HG03066 (cell line): ENCODE data around the gene HAAO.

Source experiments
- ATAC-seq: cut with Tn5 transposase; IDR thresholded peaks from one replicate; pipeline ENCODE4 v1.9.1; 2021; ENCODE audit warnings: low read depth; ENCODE audit not compliant: unreplicated experiment

Gene HAAO

DNA sequence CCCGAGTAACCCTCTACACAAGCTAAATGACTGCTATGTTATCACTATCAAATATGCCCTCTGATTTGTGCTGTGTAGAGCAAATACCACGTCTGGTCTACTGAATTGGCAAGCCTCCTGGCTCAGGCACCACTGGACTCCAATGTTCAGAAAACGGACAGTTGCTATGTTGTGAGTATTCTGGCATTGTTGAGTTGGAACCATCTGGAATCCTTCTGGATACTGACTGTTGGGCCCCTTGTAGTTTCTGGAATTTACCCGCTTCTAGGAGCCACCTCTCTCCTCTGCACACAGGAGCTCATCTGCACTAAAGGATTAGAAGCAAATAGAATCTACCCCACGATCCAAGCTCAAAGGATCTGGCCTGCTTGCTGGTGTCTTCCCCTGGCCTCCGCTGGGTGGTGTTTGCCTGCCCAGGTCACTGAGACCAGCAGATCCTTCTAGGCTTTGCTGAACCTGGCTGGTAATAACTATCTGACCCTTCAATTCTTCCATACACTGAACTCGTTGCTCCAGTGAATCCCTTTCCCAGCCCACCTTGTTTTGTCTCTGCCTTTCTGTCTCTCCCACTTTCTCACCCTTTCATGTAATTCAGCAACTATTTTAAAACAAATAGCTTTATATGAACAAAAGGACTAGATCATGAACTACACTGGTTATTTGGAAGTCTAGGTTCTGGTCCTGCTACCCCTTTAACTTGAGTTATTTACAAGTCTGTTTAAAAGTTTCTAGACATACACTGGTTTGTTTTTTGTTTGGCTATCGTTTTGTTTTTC is 2.1 kb upstream of the HAAO start:
- no peak for ATAC-seq

GRCh38 chr2:42793334-42794270 is 1.2 kb upstream of the HAAO start:
- no peak for ATAC-seq

DNA sequence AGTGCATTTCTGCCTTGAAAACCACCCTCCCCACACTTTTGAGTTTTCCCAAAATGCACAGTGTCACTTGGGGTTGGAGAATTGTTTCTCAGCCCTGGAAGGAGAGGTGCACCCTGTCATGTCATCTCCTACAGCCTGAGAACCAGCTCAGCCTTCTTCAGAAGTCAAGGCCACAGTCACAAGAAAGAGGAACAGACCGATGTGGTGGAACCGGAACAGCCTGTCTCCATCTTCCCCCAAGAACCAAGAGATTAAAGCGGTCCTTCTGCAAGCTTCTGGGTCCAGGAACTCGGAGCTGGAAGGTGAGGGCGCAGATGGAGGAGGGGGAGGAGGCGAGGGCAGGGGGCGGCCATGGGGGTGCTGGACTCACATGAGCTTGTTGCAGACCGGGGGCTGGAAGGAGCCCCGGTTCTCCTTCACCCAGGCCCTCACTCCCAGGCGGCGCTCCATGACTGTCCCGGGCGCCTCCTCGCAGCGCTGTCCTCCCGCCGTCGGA is 248 bp downstream of the HAAO start:
- peak; percentile 22 for ATAC-seq

- no peak for ATAC-seq
Measured at GRCh38 chr2:42791606-42792005, 777 bp downstream of the HAAO start.

DNA sequence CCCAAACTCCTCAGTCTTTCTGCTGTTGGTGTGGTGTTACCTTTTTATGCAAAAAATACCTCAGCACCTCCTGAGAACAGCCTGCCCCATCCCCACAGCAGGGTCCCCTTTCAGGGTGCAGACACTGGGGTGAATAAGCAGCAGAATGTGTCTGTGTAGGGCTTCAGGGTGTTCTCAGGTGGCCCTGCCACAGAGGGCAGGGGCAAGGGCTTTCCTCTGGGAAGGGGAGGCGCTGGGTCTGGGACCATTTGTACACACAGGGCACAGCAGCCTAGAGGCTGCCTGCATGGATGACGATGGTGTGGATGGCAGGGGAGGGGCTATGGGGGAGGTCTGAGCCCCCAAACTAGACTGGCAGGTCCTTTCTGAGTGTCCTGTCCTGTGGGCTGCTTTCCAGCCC is 2.6 kb downstream of the HAAO start:
- no peak for ATAC-seq

DNA sequence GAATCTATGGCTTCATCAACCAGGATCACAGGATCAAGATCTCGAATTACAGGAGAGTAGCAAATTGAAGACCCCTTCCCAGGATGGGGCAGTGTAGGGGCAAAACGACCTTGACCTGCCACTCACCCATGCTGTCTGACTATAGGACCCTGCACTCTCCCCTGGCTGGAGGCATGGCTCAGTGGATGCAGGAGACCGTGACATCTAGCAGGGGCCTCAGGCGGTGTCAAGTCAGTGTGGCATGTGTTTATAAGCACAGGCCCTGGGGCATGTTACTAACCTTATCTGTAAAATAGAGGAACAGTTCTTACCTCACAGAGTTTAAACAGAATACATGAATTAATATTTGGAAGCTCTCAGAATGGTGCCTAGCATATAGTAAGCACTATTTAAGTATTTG is 3.5 kb downstream of the HAAO start:
- ATAC-seq, result no peak

- no peak for ATAC-seq
Measured at GRCh38 chr2:42788478-42788793, 3.9 kb downstream of the HAAO start.

DNA sequence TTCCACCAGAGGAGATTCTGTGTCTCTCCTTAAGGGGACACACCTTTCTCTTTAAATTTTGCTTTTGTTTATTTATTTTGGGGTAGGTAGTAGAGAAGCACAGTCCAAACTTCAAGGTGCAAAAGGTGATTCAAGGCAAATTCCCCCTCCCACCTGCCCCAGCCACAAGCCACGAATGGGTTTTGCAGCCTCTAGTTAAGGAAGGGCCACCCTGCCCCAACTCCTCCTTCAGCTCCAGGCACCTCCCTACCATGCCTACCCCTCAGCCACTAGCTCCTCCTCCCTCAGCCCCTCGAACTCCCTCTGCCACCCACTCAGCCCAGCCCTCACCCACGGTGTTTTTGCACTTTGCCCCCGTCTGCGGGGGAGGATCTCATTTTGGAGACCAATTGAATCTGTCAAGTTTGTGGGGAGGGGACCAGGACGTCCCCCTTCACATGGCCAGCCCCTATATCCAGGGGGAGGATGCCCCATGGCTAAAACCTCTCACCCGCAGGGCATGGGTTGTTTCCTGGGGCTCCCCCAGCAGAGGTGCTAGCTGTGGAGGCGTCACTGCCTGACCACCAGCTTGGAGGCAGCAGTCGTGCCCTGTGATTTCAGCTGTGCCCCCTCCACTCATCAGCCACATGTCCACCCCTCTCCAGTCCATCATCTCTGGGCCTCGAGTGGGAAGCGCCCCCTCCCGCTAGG is 4.5 kb downstream of the HAAO start:
- no peak for ATAC-seq

DNA sequence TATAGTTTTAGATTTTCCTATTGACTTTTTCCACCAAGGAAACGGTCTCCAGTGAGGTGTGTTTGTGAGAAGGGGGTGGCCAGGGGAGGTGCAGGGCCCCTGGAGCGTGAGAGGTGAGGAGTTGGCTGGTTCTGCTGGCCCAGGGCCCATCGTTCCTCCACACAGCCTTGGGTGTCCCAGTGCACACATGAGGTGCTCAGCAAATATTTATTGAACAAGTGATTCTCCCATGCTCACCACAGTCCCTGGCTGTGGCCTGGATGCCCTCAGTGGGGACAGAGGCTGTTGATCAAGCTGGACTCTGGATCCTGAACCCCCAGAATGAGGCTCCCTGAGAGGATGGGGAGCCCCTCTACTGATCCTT is 5.0 kb downstream of the HAAO start:
- no peak for ATAC-seq

DNA sequence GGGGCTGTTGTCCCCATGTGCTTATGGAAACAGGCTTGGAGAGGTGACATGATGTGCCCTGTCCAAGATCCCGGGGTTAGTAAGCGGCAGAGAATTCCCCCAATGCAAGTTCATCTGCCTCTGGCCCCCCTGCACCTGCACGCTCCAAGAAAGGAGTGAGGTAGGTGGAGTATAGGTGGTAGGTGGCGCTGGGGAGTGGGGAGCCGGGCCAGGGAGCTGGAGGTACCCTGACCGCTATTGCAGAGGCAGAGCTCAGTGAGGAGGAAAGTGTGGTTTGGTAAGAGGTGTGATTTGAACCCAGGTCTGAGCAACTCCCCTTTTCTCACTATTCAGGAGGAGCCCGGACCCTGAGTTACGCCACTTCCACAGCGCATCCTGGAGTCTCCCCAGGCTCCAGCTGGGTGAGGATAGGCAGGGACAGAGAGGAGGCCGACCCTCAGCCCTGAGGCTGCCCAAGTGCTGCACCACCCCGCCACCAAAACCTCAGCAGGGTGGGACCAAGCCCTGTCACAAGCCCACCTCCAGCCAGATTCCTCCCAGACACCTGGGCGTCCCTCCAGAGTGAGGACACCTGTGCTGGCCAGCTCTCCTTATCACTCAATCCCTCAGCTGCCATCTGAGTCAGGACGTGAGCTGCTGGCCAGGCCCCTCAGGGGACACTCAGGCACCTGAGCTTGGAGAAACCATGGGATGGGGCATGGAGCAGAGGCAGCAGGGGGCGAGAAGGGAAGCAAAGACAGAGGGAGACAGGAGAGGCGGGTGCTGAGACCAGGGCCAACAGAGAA is 5.6 kb downstream of the HAAO start:
- no peak for ATAC-seq

- ATAC-seq, result no peak
Measured at GRCh38 chr2:42784204-42784880, 8.0 kb downstream of the HAAO start.

GRCh38 chr2:42783511-42783910 is 8.9 kb downstream of the HAAO start:
- no peak for ATAC-seq

DNA sequence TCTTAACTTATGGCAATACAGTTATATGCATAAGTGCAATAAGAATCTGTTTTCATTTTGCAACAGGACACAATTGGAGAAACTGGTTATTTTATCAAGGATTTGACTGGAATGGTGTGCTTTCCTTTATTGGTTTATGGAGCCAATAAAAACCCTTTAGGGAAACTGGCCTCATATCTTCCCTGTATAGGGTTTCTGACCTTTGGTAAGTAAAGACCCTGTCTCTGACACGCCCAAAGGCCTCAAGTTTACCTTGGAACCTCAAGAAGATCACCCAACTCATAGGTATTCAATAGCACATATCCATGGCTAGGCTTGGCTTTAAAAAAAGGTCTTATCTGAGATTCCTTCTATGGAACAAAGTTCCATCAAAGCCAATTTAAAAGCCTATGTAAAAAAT is 11.2 kb downstream of the HAAO start:
- no peak for ATAC-seq

DNA sequence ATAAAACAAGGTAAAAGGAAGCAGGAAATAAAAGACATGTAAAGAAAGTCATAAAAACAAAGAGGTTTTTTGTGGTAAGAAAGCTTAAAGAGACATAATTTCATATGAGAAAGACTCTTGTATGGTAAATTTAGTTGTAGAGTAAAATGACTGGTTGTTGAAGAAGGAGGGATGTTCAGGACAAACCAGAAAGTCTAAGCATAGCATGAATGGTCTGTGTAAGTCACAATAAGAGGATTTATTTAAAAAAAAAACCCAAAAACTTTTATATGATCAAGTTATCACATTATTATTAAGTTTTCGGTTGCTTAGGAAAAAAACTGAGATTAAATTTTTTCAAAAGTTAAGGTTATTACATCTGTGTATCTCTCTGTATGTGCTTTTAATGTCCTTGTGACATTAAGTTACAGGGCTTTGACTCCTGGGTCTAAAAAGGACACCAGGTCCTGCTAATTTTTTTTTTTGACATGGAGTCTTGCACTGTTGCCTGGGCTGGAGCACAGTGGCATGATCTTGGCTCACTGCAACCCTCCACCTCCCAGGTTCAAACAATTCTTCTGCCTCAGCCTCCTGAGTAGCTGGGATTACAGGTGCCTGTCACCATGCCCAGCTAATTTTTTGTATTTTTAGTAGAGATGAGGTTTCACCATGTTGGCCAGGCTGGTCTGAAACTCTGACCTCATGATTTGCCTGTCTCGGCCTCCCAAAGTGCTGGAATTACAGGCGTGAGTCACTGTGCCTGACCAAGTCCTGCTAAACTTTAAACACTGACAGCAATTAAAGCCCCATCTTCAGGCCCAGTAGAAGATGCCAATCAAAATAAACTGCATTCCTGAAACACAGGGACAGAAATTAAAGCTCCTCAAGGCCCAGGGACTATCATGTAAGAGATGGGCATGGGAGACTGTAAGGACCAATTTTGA is 14.2 kb downstream of the HAAO start:
- ATAC-seq, result no peak

DNA sequence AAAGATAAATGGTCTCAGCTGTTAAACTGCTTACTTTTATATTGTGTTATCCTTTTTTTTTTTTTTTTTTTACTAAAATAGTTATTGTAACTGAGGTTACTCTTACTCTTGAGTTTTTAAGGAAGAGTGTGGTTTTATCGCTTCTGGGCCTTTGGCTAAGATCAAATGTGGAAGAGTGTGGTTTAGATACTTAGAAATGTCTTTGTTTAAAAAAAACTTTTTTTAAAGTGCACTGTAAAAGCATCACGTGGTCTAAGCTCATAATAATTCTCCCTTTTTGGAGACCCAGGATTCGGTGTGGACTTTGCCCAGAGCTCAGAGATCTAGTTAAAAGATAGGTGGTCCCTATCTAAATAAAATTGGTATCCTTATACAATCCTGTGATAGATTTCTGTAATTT is 16.6 kb downstream of the HAAO start:
- ATAC-seq, result no peak

GRCh38 chr2:42775186-42775585 is 17.2 kb downstream of the HAAO start:
- ATAC-seq, result no peak

DNA sequence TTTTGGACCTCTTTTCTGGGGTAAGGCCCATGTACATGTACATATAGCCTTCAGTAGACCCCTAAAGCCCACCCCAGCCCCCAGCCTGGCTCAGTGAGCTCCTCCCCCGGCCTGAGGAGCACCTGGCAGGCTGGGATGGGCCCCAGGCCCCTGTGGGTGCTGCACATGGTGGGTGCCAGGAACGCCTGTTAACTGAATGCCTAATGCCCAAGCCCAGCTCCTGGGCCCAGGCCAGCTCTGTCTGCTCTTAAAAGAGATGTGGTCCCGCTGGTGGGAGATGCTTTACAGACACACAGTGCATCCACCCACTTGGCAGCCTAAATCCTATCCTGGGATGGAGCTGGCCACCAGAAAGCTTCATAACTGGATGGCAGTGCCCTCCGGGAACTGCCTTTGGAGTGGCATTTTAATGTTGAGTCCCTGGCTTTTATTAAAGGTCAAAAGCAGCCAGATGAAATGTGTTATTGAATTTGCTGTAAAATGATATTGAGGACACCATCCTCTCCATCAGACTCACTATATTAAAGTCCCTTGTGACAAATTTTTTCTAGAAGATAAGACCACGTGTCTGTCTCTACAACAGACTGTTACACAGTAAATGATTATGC is 20.7 kb downstream of the HAAO start:
- no peak for ATAC-seq

DNA sequence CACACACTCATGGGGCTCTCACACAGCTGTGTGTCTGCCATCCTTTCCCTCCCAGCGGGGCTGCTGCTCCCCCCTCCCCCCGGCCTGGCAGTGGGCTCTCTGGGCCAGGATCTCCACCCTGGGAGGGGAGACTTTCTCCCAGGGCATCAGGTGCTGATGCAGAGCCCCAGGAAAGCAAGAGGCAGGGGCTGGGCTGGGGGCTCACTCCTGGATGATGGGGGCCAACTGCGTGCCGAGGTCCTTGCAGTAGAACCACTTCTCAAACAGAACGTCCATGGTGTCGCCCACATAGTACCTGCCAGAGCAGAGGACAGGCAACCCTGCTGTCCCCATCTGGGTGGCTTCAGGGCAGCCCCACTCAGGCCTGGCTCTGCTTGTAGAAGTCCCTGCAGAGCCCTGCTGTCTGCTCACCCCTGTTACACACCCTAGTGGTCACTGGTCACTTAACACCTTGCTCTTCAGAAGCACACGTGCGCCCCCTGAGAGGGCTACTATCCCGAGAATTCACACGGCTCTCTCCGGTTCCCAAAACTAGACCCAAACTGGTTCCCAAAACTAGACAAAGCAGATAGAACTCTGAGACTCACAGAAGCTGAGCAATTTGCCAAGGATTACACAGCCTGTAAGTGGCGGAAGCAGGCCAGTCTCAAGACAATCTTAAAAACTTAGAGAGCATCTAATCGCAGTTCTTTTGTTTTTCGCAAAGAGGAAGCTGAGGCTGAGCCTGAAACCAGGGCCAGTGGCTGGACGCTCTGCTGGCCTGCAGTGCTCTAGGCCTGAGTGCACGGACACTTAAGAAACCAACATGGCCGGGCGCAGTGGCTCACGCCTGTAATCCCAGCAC is 21.9 kb downstream of the HAAO start:
- ATAC-seq, result no peak
